HepG2 (cell line): ENCODE measurements around the gene CLIC1. TPM values are rescaled to one million over a fixed set of nuclear protein-coding genes. Genes with fewer than 3 reads are reported as not detected.

Experiments
- microRNA-seq: library from miRNA; unstranded; fragments of <30 nt; microRNA quantifications from one replicate; pipeline ENCODE4, GENCODE V29; 2020
- polyA plus RNA-seq, 8 experiments: library from polyadenylated mRNA; depleted of rRNA in 3 of 8; stranded (reverse) in 7 of 8; unstranded in 1 of 8; fragments of >200 nt; fragmentation: Illumina TruSeq in 4 of 8; extraction: Trizol in 4 of 8; gene quantifications; 2 replicates each; pipeline versions ENCODE4 v1.2.1 to v1.2.3, GENCODE V29; 2011 to 2016; ENCODE audit warnings: low read depth in 4 of 8, missing spikeins in 1 of 8, mixed read lengths in 1 of 8; ENCODE audit not compliant: insufficient read depth in 1 of 8
- small RNA-seq, 3 experiments: library from RNA; depleted of rRNA; stranded (forward); fragments of <200 nt; gene quantifications; one replicate each; pipeline ENCODE3, GENCODE V24; 2012; ENCODE audit warnings: low read depth in 2 of 3, low replicate concordance in 1 of 3; ENCODE audit not compliant: insufficient read length in 3 of 3, insufficient read depth in 2 of 3
- total RNA-seq, 5 experiments: library from RNA; depleted of rRNA; stranded (reverse); fragments of >200 nt; fragmentation: Illumina TruSeq; extraction: Trizol; gene quantifications; 2 replicates each; pipeline ENCODE4 v1.2.3, GENCODE V29; 2016; ENCODE audit warnings: low read depth in 1 of 5

Gene CLIC1
- total and polyA plus RNA-seq, 2 of the 13 experiments (the other 11 are each of a cell fraction or from before 2014, with no cell fraction given) = 602 to 891 TPM

Small RNAs within 50 kb of the gene (microRNA-seq; reads per million reads assigned to microRNA genes)
- not detected for gene MIR4646

Small RNAs within 50 kb of the gene (small RNA-seq; reads per million reads assigned to genes)
- gene LY6G6D (0 reads per million in 3 experiments), gene MIR4646 (0 reads per million in 3 experiments), gene MSH5-SAPCD1 (0 reads per million in 3 experiments), gene RF00019 (0 reads per million in 3 experiments), gene RNU6-850P (0 to 0.33 (median 0) reads per million in 3 experiments), gene SAPCD1 (0 to 0.10 (median 0) reads per million in 3 experiments)

Other genes with a start within 250 kb of the CLIC1 start
Only the 30 nearest of the 43 such genes appear.
- gene TNF, start 161.0 kb downstream of the CLIC1 start, total RNA-seq (2016; rRNA removed; fragmentation: Illumina TruSeq; extraction: Trizol) = not detected in 2 replicates
- gene TNF, start 161.0 kb downstream of the CLIC1 start, polyA plus RNA-seq (2011; rRNA removed) = not detected in 2 replicates
- gene LTB, start 154.1 kb downstream of the CLIC1 start, total RNA-seq (2016; rRNA removed; fragmentation: Illumina TruSeq; extraction: Trizol) = 0.22 TPM in 1 of 2 replicates, not detected in the other
- gene LTB, start 154.1 kb downstream of the CLIC1 start, polyA plus RNA-seq (2011; rRNA removed) = 0.09 and 0.30 TPM in 2 replicates
- not detected in 2 replicates for gene LST1, start 150.3 kb downstream of the CLIC1 start, total RNA-seq (2016; rRNA removed; fragmentation: Illumina TruSeq; extraction: Trizol)
- gene LST1, start 150.3 kb downstream of the CLIC1 start, polyA plus RNA-seq (2011; rRNA removed) = not detected in 2 replicates
- not detected in 2 replicates for gene NCR3, start 143.5 kb downstream of the CLIC1 start, total RNA-seq (2016; rRNA removed; fragmentation: Illumina TruSeq; extraction: Trizol)
- not detected in 2 replicates for gene NCR3, start 143.5 kb downstream of the CLIC1 start, polyA plus RNA-seq (2011; rRNA removed)
- not detected in 2 replicates for gene AIF1, start 121.3 kb downstream of the CLIC1 start, total RNA-seq (2016; rRNA removed; fragmentation: Illumina TruSeq; extraction: Trizol)
- gene AIF1, start 121.3 kb downstream of the CLIC1 start, polyA plus RNA-seq (2011; rRNA removed) = 1.4 and 1.5 TPM in 2 replicates
- 37.2 and 38.9 TPM in 2 replicates for gene PRRC2A, start 115.8 kb downstream of the CLIC1 start, total RNA-seq (2016; rRNA removed; fragmentation: Illumina TruSeq; extraction: Trizol)
- 47.4 and 60.5 TPM in 2 replicates for gene PRRC2A, start 115.8 kb downstream of the CLIC1 start, polyA plus RNA-seq (2011; rRNA removed)
- gene BAG6, start 83.9 kb downstream of the CLIC1 start, total RNA-seq (2016; rRNA removed; fragmentation: Illumina TruSeq; extraction: Trizol) = 169 and 190 TPM in 2 replicates
- 157 and 184 TPM in 2 replicates for gene BAG6, start 83.9 kb downstream of the CLIC1 start, polyA plus RNA-seq (2011; rRNA removed)
- 52.9 and 98.2 TPM in 2 replicates for gene APOM, start 80.6 kb downstream of the CLIC1 start, total RNA-seq (2016; rRNA removed; fragmentation: Illumina TruSeq; extraction: Trizol)
- gene APOM, start 80.6 kb downstream of the CLIC1 start, polyA plus RNA-seq (2011; rRNA removed) = 1,140 and 1,216 TPM in 2 replicates
- 15.5 and 18.1 TPM in 2 replicates for gene C6orf47, start 75.8 kb downstream of the CLIC1 start, total RNA-seq (2016; rRNA removed; fragmentation: Illumina TruSeq; extraction: Trizol)
- 1.7 and 2.1 TPM in 2 replicates for gene C6orf47, start 75.8 kb downstream of the CLIC1 start, polyA plus RNA-seq (2011; rRNA removed)
- gene GPANK1, start 71.5 kb downstream of the CLIC1 start, total RNA-seq (2016; rRNA removed; fragmentation: Illumina TruSeq; extraction: Trizol) = 22.8 and 25.3 TPM in 2 replicates
- 14.8 and 15.4 TPM in 2 replicates for gene GPANK1, start 71.5 kb downstream of the CLIC1 start, polyA plus RNA-seq (2011; rRNA removed)
- gene CSNK2B, start 70.5 kb downstream of the CLIC1 start, total RNA-seq (2016; rRNA removed; fragmentation: Illumina TruSeq; extraction: Trizol) = 296 and 316 TPM in 2 replicates
- gene CSNK2B, start 70.5 kb downstream of the CLIC1 start, polyA plus RNA-seq (2011; rRNA removed) = 111 and 116 TPM in 2 replicates
- 0.73 and 7.8 TPM in 2 replicates for gene LY6G5B, start 66.6 kb downstream of the CLIC1 start, total RNA-seq (2016; rRNA removed; fragmentation: Illumina TruSeq; extraction: Trizol)
- 14.7 and 15.7 TPM in 2 replicates for gene LY6G5B, start 66.6 kb downstream of the CLIC1 start, polyA plus RNA-seq (2011; rRNA removed)
- gene LY6G5C, start 55.5 kb downstream of the CLIC1 start, total RNA-seq (2016; rRNA removed; fragmentation: Illumina TruSeq; extraction: Trizol) = 0.33 TPM in 1 of 2 replicates, not detected in the other
- gene LY6G5C, start 55.5 kb downstream of the CLIC1 start, polyA plus RNA-seq (2011; rRNA removed) = 0.50 and 0.55 TPM in 2 replicates
- 16.2 and 43.5 TPM in 2 replicates for gene ABHD16A, start 33.2 kb downstream of the CLIC1 start, total RNA-seq (2016; rRNA removed; fragmentation: Illumina TruSeq; extraction: Trizol)
- 45.4 and 49.0 TPM in 2 replicates for gene ABHD16A, start 33.2 kb downstream of the CLIC1 start, polyA plus RNA-seq (2011; rRNA removed)
- not detected in 2 replicates for gene LY6G6F, start 29.7 kb downstream of the CLIC1 start, total RNA-seq (2016; rRNA removed; fragmentation: Illumina TruSeq; extraction: Trizol)
- not detected in 2 replicates for gene LY6G6F, start 29.7 kb downstream of the CLIC1 start, polyA plus RNA-seq (2011; rRNA removed)
- not detected in 2 replicates for gene LY6G6D, start 21.2 kb downstream of the CLIC1 start, total RNA-seq (2016; rRNA removed; fragmentation: Illumina TruSeq; extraction: Trizol)
- gene LY6G6D, start 21.2 kb downstream of the CLIC1 start, polyA plus RNA-seq (2011; rRNA removed) = not detected in 2 replicates
- gene LY6G6C, start 14.8 kb downstream of the CLIC1 start, total RNA-seq (2016; rRNA removed; fragmentation: Illumina TruSeq; extraction: Trizol) = not detected in 2 replicates
- gene LY6G6C, start 14.8 kb downstream of the CLIC1 start, polyA plus RNA-seq (2011; rRNA removed) = 0.15 and 0.21 TPM in 2 replicates
- not detected in 2 replicates for gene MPIG6B, start 13.2 kb downstream of the CLIC1 start, total RNA-seq (2016; rRNA removed; fragmentation: Illumina TruSeq; extraction: Trizol)
- not detected in 2 replicates for gene MPIG6B, start 13.2 kb downstream of the CLIC1 start, polyA plus RNA-seq (2011; rRNA removed)
- gene DDAH2, start 7.2 kb downstream of the CLIC1 start, total RNA-seq (2016; rRNA removed; fragmentation: Illumina TruSeq; extraction: Trizol) = 14.4 and 16.4 TPM in 2 replicates
- gene DDAH2, start 7.2 kb downstream of the CLIC1 start, polyA plus RNA-seq (2011; rRNA removed) = 21.1 and 21.9 TPM in 2 replicates
- 2.5 and 10.2 TPM in 2 replicates for gene MSH5, start 3.5 kb upstream of the CLIC1 start, total RNA-seq (2016; rRNA removed; fragmentation: Illumina TruSeq; extraction: Trizol)
- gene MSH5, start 3.5 kb upstream of the CLIC1 start, polyA plus RNA-seq (2011; rRNA removed) = 28.3 and 38.7 TPM in 2 replicates
- gene SAPCD1, start 26.1 kb upstream of the CLIC1 start, total RNA-seq (2016; rRNA removed; fragmentation: Illumina TruSeq; extraction: Trizol) = 0.56 and 2.5 TPM in 2 replicates
- 3.9 and 5.3 TPM in 2 replicates for gene SAPCD1, start 26.1 kb upstream of the CLIC1 start, polyA plus RNA-seq (2011; rRNA removed)
- gene VWA7, start 40.8 kb upstream of the CLIC1 start, total RNA-seq (2016; rRNA removed; fragmentation: Illumina TruSeq; extraction: Trizol) = 0.79 and 0.86 TPM in 2 replicates
- 3.3 and 4.4 TPM in 2 replicates for gene VWA7, start 40.8 kb upstream of the CLIC1 start, polyA plus RNA-seq (2011; rRNA removed)
- 56.1 and 59.2 TPM in 2 replicates for gene VARS1, start 59.2 kb upstream of the CLIC1 start, total RNA-seq (2016; rRNA removed; fragmentation: Illumina TruSeq; extraction: Trizol)
- gene VARS1, start 59.2 kb upstream of the CLIC1 start, polyA plus RNA-seq (2011; rRNA removed) = 14.7 and 19.9 TPM in 2 replicates
- gene LSM2, start 70.4 kb upstream of the CLIC1 start, total RNA-seq (2016; rRNA removed; fragmentation: Illumina TruSeq; extraction: Trizol) = 90.5 and 93.7 TPM in 2 replicates
- 64.7 and 69.4 TPM in 2 replicates for gene LSM2, start 70.4 kb upstream of the CLIC1 start, polyA plus RNA-seq (2011; rRNA removed)
- 0.55 and 0.94 TPM in 2 replicates for gene HSPA1L, start 78.8 kb upstream of the CLIC1 start, total RNA-seq (2016; rRNA removed; fragmentation: Illumina TruSeq; extraction: Trizol)
- 0.78 and 1.0 TPM in 2 replicates for gene HSPA1L, start 78.8 kb upstream of the CLIC1 start, polyA plus RNA-seq (2011; rRNA removed)
- 83.5 and 85.0 TPM in 2 replicates for gene HSPA1A, start 79.0 kb upstream of the CLIC1 start, total RNA-seq (2016; rRNA removed; fragmentation: Illumina TruSeq; extraction: Trizol)
- gene HSPA1A, start 79.0 kb upstream of the CLIC1 start, polyA plus RNA-seq (2011; rRNA removed) = 44.5 and 80.9 TPM in 2 replicates
- 186 and 189 TPM in 2 replicates for gene HSPA1B, start 91.2 kb upstream of the CLIC1 start, total RNA-seq (2016; rRNA removed; fragmentation: Illumina TruSeq; extraction: Trizol)
- gene HSPA1B, start 91.2 kb upstream of the CLIC1 start, polyA plus RNA-seq (2011; rRNA removed) = 26.0 and 57.2 TPM in 2 replicates
- gene NEU1, start 126.3 kb upstream of the CLIC1 start, total RNA-seq (2016; rRNA removed; fragmentation: Illumina TruSeq; extraction: Trizol) = 139 and 297 TPM in 2 replicates
- gene NEU1, start 126.3 kb upstream of the CLIC1 start, polyA plus RNA-seq (2011; rRNA removed) = 202 and 215 TPM in 2 replicates
- gene SLC44A4, start 142.5 kb upstream of the CLIC1 start, total RNA-seq (2016; rRNA removed; fragmentation: Illumina TruSeq; extraction: Trizol) = 5.6 and 5.9 TPM in 2 replicates
- 3.5 and 3.6 TPM in 2 replicates for gene SLC44A4, start 142.5 kb upstream of the CLIC1 start, polyA plus RNA-seq (2011; rRNA removed)
- gene EHMT2, start 161.2 kb upstream of the CLIC1 start, total RNA-seq (2016; rRNA removed; fragmentation: Illumina TruSeq; extraction: Trizol) = 43.5 and 69.2 TPM in 2 replicates
- gene EHMT2, start 161.2 kb upstream of the CLIC1 start, polyA plus RNA-seq (2011; rRNA removed) = 51.2 and 55.2 TPM in 2 replicates